IMR-90 (cell line): Measurements from ENCODE around the gene TWIST2. TPM values are rescaled to one million over a fixed set of nuclear protein-coding genes. Genes with fewer than 3 reads are reported as not detected.

Source experiments
- ATAC-seq: fragments of 200-7000 bp; cut with Tn5 transposase; 2 replicates; pipeline ENCODE4 v1.9.1; 2020; ENCODE audit warnings: low read depth, mild to moderate bottlenecking, moderate library complexity
- BruUV-seq: library from RNA; stranded (reverse); fragments of 400-500 nt; replicated peaks from 2 replicates; lab custom pipeline; 2021; lab: Mats Ljungman, UMichigan
- CTCF ChIA-PET: fragments of 300-600 bp; formaldehyde crosslinking; extraction: SDS; loops from one replicate; lab custom pipeline; 2021; ENCODE audit warnings: antibody characterized with exemption; lab: Yijun Ruan, JAX
- POLR2A ChIA-PET: fragments of 300-600 bp; sonication (Branson Sonifier 250); formaldehyde crosslinking; loops from one replicate; lab custom pipeline; 2022; ENCODE audit warnings: antibody characterized with exemption; ENCODE audit not compliant: unreplicated experiment; lab: Charles Lee
- DNase-seq: peaks from one replicate; pipeline ENCODE4 v3.0.0; 2013
- H2AFZ ChIP-seq: replicated peaks from 2 replicates; pipeline ENCODE3; 2013; ENCODE audit warnings: low read length, mild to moderate bottlenecking; ENCODE audit not compliant: poor library complexity
- H2AK5ac ChIP-seq: 2 replicates; pipeline ENCODE4 v1.6.1; 2013; ENCODE audit warnings: low read depth, low read length, inconsistent platforms
- H2AK9ac ChIP-seq: replicated peaks from 2 replicates; pipeline ENCODE3; 2013; ENCODE audit warnings: mild to moderate bottlenecking, low read depth, low read length, moderate library complexity; ENCODE audit not compliant: poor library complexity
- H2BK120ac ChIP-seq: 2 replicates; pipeline ENCODE4 v1.6.1; 2013; ENCODE audit warnings: low read depth, low read length, inconsistent platforms
- H2BK15ac ChIP-seq: 3 replicates; pipeline ENCODE4 v1.6.1; 2013; ENCODE audit warnings: low read depth, low read length, inconsistent platforms
- H2BK20ac ChIP-seq: 2 replicates; pipeline ENCODE4 v1.6.1; 2013; ENCODE audit warnings: low read depth, mild to moderate bottlenecking, inconsistent platforms, low read length, moderate library complexity
- H2BK5ac ChIP-seq: 2 replicates; pipeline ENCODE4 v1.6.1; 2013; ENCODE audit warnings: mild to moderate bottlenecking, low read depth, low read length, inconsistent platforms; ENCODE audit not compliant: poor library complexity, severe bottlenecking
- H3K14ac ChIP-seq: replicated peaks from 2 replicates; pipeline ENCODE4 v1.6.1; 2013; ENCODE audit warnings: low read depth, low read length, inconsistent platforms
- H3K18ac ChIP-seq: 2 replicates; pipeline ENCODE4 v1.6.1; 2013; ENCODE audit warnings: low read depth, low read length, control low read depth
- H3K23ac ChIP-seq: 2 replicates; pipeline ENCODE4 v1.6.1; 2013; ENCODE audit warnings: low read depth, low read length, inconsistent platforms
- H3K27ac ChIP-seq: 2 replicates; pipeline ENCODE4 v1.5.1; 2013; ENCODE audit warnings: mild to moderate bottlenecking, control low read depth, low read length; ENCODE audit not compliant: insufficient read depth
- H3K27me3 ChIP-seq: 2 replicates; pipeline ENCODE4 v1.6.1; 2013; ENCODE audit warnings: low read length; ENCODE audit not compliant: control insufficient read depth, insufficient read depth
- H3K36me3 ChIP-seq: 2 replicates; pipeline ENCODE4 v1.6.1; 2013; ENCODE audit warnings: low read length, mixed read lengths; ENCODE audit not compliant: control insufficient read depth, insufficient read depth
- H3K4ac ChIP-seq: 2 replicates; pipeline ENCODE4 v1.6.1; 2013; ENCODE audit warnings: low read depth, low read length, inconsistent platforms
- H3K4me1 ChIP-seq: 2 replicates; pipeline ENCODE4 v1.6.1; 2013; ENCODE audit warnings: low read length, mixed read lengths; ENCODE audit not compliant: control insufficient read depth, insufficient read depth
- H3K4me2 ChIP-seq: 2 replicates; pipeline ENCODE4 v1.6.1; 2013; ENCODE audit warnings: low read depth, mild to moderate bottlenecking, control low read depth, low read length, moderate library complexity
- H3K4me3 ChIP-seq: 2 replicates; pipeline ENCODE4 v1.5.1; 2013; ENCODE audit warnings: low read depth, mild to moderate bottlenecking, control low read depth, low read length, moderate library complexity; ENCODE audit not compliant: insufficient read depth
- H3K56ac ChIP-seq: 2 replicates; pipeline ENCODE4 v1.6.1; 2013; ENCODE audit warnings: low read length, inconsistent platforms; ENCODE audit not compliant: insufficient read depth; ENCODE audit errors: extremely low read depth
- H3K79me1 ChIP-seq, 2 experiments: 2 replicates each; pipeline ENCODE4 v1.6.1; 2013; ENCODE audit warnings: low read length in 2 of 2, inconsistent platforms in 1 of 2, low read depth in 1 of 2
- H3K9ac ChIP-seq: 2 replicates; pipeline ENCODE4 v1.6.1; 2013; ENCODE audit warnings: low read depth, low read length, control low read depth
- H3K9me1 ChIP-seq: 2 replicates; pipeline ENCODE4 v1.6.1; 2013; ENCODE audit warnings: low read length, inconsistent platforms; ENCODE audit not compliant: insufficient read depth
- H3K9me3 ChIP-seq: 2 replicates; pipeline ENCODE4 v1.6.1; 2013; ENCODE audit warnings: low read length; ENCODE audit not compliant: control insufficient read depth, insufficient read depth
- H4K20me1 ChIP-seq: 2 replicates; pipeline ENCODE4 v1.6.1; 2013; ENCODE audit warnings: low read length, inconsistent platforms; ENCODE audit not compliant: insufficient read depth
- H4K5ac ChIP-seq: 2 replicates; pipeline ENCODE4 v1.6.1; 2013; ENCODE audit warnings: mild to moderate bottlenecking, low read depth, low read length, control low read depth
- H4K8ac ChIP-seq, 2 experiments: 2 replicates each; pipeline ENCODE4 v1.6.1; 2013; ENCODE audit warnings: low read depth in 2 of 2, low read length in 2 of 2, control low read depth in 1 of 2, inconsistent platforms in 1 of 2
- H4K91ac ChIP-seq: 2 replicates; pipeline ENCODE4 v1.6.1; 2013; ENCODE audit warnings: low read depth, low read length, inconsistent platforms; ENCODE audit not compliant: insufficient read depth
- CHD1 ChIP-seq: IDR thresholded peaks from 2 replicates; pipeline ENCODE4 v1.6.1; 2012; ENCODE audit warnings: low read depth, low read length, improper control_type of control experiment
- CTCF ChIP-seq: conservative IDR thresholded peaks from 2 replicates; pipeline ENCODE4 v1.5.1; 2012; ENCODE audit warnings: mild to moderate bottlenecking, low read depth, low read length, improper control_type of control experiment
- FOS ChIP-seq: fragments of 150-350 bp; IDR thresholded peaks from 2 replicates; pipeline ENCODE4 v1.6.1; 2016; ENCODE audit warnings: low read depth, low read length
- MAFK ChIP-seq: IDR thresholded peaks from 2 replicates; pipeline ENCODE4 v1.6.1; 2012; ENCODE audit warnings: low read depth, low read length, improper control_type of control experiment
- MAZ ChIP-seq: IDR thresholded peaks from 2 replicates; pipeline ENCODE4 v1.6.1; 2012; ENCODE audit warnings: low read depth, mild to moderate bottlenecking, low read length, improper control_type of control experiment, moderate library complexity, borderline replicate concordance
- RAD21 ChIP-seq: IDR thresholded peaks from 2 replicates; pipeline ENCODE4 v1.6.1; 2012; ENCODE audit warnings: low read length, improper control_type of control experiment
- RCOR1 ChIP-seq: IDR thresholded peaks from 2 replicates; pipeline ENCODE4 v1.6.1; 2012; ENCODE audit warnings: mild to moderate bottlenecking, low read length, improper control_type of control experiment; ENCODE audit not compliant: insufficient replicate concordance
- RFX5 ChIP-seq: IDR thresholded peaks from 2 replicates; pipeline ENCODE4 v1.8.0; 2012; ENCODE audit warnings: low read depth, mild to moderate bottlenecking, low read length, moderate library complexity
- SMC3 ChIP-seq: fragments of 150-350 bp; IDR thresholded peaks from 2 replicates; pipeline ENCODE4 v1.6.1; 2016; ENCODE audit warnings: low read depth, mild to moderate bottlenecking, antibody characterized with exemption, low read length, moderate library complexity
- WGBS, 2 experiments: methylation state at CpG; one replicate each; pipeline versions ENCODE4 v1.1.5 to v1.1.7; 2013; ENCODE audit warnings: missing lambda C conversion rate in 2 of 2; ENCODE audit not compliant: insufficient read length in 1 of 2; ENCODE audit errors: extremely low coverage in 2 of 2; 5-methylcytosine and 5-hydroxymethylcytosine counted together
- dilution Hi-C: fragments of 300-500 bp; cut with HindIII; formaldehyde crosslinking; loops from one replicate; pipeline ENCODE4 v1.14.3; 2018; ENCODE audit warnings: low sequenced_read_pairs; ENCODE audit not compliant: unreplicated experiment
- in situ Hi-C: fragments of 300-500 bp; cut with MboI; formaldehyde crosslinking; loops from 3 replicates; pipeline ENCODE4 v1.14.3; 2019; ENCODE audit warnings: low sequenced_read_pairs, inconsistent platforms, mixed read lengths
- intact Hi-C: fragments of 100-400 bp; cut with micrococcal nuclease; formaldehyde crosslinking; loops from 2 replicates; pipeline ENCODE4 v1.10.0; 2022
- polyA plus RNA-seq, 3 experiments: library from polyadenylated mRNA; depleted of rRNA; stranded (reverse); fragments of >200 nt; gene quantifications; 2 replicates each; pipeline ENCODE4 v1.2.3, GENCODE V29; 2012; ENCODE audit warnings: low replicate concordance in 1 of 3
- total RNA-seq: library from RNA; depleted of rRNA; stranded (reverse); fragments of >200 nt; gene quantifications from 2 replicates; pipeline ENCODE4 v1.2.3, GENCODE V29; 2012

Gene TWIST2
- total and polyA plus RNA-seq, 2 of the 4 experiments (the other 2 are of a cell fraction), result 9.3 to 33.6 TPM

GRCh38 chr2:238911376-238912227 is 63.7 kb downstream of the TWIST2 start:
- Histone ChIP-seq H3K27ac (no peak overlapping the region), H4K20me1 (peaks cover 14% of the 10 kb centered on the region; the same call in 1 of the 2 replicates), H3K27me3 (no peaks in the 10 kb centered on the region), H3K4ac (no peak overlapping the region), H3K9me1 (peaks cover 37% of the 10 kb centered on the region), H3K18ac (no peak overlapping the region), H3K14ac (no peak overlapping the region), H2BK15ac (no peak overlapping the region), H3K79me1 (peaks cover 16 to 36% of the 10 kb centered on the region in 2 experiments), H3K56ac (no peak overlapping the region), H3K9me3 (peaks cover 3% of the 10 kb centered on the region; the same call in 1 of the 2 replicates), H3K4me3 (no peak overlapping the region), H2BK5ac (no peak overlapping the region), H3K9ac (no peak overlapping the region), H4K91ac (no peak overlapping the region; the same call in 1 of the 2 replicates), H3K4me1 (peaks cover 13% of the 10 kb centered on the region), H3K4me2 (no peak overlapping the region), H3K23ac (no peak overlapping the region), H2AK5ac (0 out of 2 replicates have a peak overlapping the region, but pooled peaks have one; percentile 44), H3K36me3 (peaks cover 25% of the 10 kb centered on the region), H4K8ac (no peak overlapping the region), H2AK9ac (no peak overlapping the region), H2BK20ac (no peak overlapping the region), H2AFZ (no peak overlapping the region), H4K5ac (no peak overlapping the region), H2BK120ac (no peak overlapping the region)
- in situ Hi-C loops, result no loop called here
- BruUV-seq, result no TSS peak
- no peak for TF ChIP-seq CTCF
- no peak for TF ChIP-seq RCOR1
- no peak for TF ChIP-seq RFX5
- TF ChIP-seq RAD21, result no peak
- TF ChIP-seq CHD1, result no peak
- TF ChIP-seq MAFK, result no peak
- TF ChIP-seq MAZ, result no peak
- TF ChIP-seq SMC3, result no peak
- TF ChIP-seq FOS, result no peak
- 95% methylated on average over 11 of the region's 21 CpGs; no CpG with 5 or more reads in 1 of the 2 experiments for WGBS, 2 experiments
- POLR2A ChIA-PET, result no interaction called here
- CTCF ChIA-PET, result no interaction called here
- ATAC-seq (no peak), DNase-seq (no peak)
- dilution Hi-C loops, result no loop called here
- intact Hi-C loops, result no loop called here
